Activated naive CD8-positive, alpha-beta T cell treated with anti-CD3 and anti-CD28 coated beads, Interleukin-2, amount 50 U/mL, for 24 hours (primary cell): ENCODE results near the gene UBE2O.

Source experiments
- ATAC-seq: fragments of 150-1000 bp; cut with Tn5 transposase; one replicate; pipeline ENCODE4 v1.10.0; 2021
- DNase-seq: peaks from one replicate; pipeline ENCODE4 v3.0.0; 2021
- H3K27ac Mint-ChIP-seq: one replicate; pipeline ENCODE4 v1.8.0; 2021; ENCODE audit warnings: mild to moderate bottlenecking, mixed read lengths
- H3K27me3 Mint-ChIP-seq: one replicate; pipeline ENCODE4 v1.8.0; 2021; ENCODE audit warnings: mixed read lengths
- H3K36me3 Mint-ChIP-seq: one replicate; pipeline ENCODE4 v1.8.0; 2021; ENCODE audit warnings: low read depth, mixed read lengths
- H3K4me1 Mint-ChIP-seq: one replicate; pipeline ENCODE4 v1.8.0; 2021; ENCODE audit warnings: mixed read lengths
- H3K4me3 Mint-ChIP-seq: one replicate; pipeline ENCODE4 v1.8.0; 2021; ENCODE audit warnings: mild to moderate bottlenecking, moderate library complexity, mixed read lengths
- H3K9me3 Mint-ChIP-seq: one replicate; pipeline ENCODE4 v1.8.0; 2021; ENCODE audit warnings: mixed read lengths

UBE2O gene

DNA sequence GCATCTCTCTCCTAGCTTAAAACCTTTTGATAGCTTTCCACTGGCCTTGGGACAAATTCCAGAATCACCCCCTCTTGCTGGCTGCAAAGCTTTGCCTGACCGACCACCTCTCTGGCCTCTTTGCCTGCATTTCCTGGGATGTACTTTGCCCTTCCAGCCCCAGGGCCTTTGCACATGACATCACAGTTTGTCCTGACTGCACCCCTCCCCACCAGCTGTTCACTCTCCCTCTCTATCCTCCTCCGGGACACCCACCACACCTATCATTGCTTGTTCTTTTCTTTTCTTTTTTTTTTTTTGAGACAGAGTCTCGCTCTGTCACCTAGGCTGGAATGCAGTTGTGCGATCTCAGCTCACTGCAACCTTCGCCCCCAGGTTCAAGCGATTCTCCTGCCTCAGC, 22.4 kb upstream of the UBE2O start:
- no peaks in the 10 kb centered on the region for H3K27me3 Mint-ChIP-seq
- H3K4me1 Mint-ChIP-seq: no peaks in the 10 kb centered on the region
- no peak for DNase-seq
- no peak overlapping the region for H3K4me3 Mint-ChIP-seq
- H3K9me3 Mint-ChIP-seq: no peaks in the 10 kb centered on the region
- H3K36me3 Mint-ChIP-seq: peaks cover 12% of the 10 kb centered on the region
- ATAC-seq: no peak
- H3K27ac Mint-ChIP-seq: no peak overlapping the region

GRCh38 chr17:76474894-76475293, 21.9 kb upstream of the UBE2O start:
- Mint-ChIP-seq H3K27me3 (no peaks in the 10 kb centered on the region), H3K4me3 (no peak overlapping the region), H3K9me3 (no peaks in the 10 kb centered on the region), H3K27ac (no peak overlapping the region), H3K36me3 (peaks cover 12% of the 10 kb centered on the region), H3K4me1 (no peaks in the 10 kb centered on the region)
- DNase-seq (no peak), ATAC-seq (no peak)

DNA sequence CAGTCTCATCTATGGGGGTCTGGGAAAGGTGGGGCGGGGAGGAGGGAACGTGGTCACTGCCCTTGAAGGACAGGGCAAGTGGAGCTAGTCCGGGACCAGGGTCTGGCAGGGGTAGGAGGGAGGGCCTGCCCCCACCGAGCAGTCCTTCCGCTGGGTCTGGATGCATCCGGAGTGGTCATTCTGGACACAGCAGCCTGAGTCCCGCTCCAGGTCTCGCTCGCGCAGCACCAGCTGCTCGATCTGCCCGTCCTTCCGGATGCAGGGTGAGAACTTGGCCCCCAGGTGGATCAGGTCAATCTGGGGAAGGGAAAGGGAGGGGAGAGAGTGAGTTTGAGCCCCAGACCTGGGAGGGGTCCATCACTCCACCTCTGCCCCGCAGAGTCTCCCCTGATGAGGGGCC, 21.3 kb upstream of the UBE2O start:
- H3K27me3 Mint-ChIP-seq: no peaks in the 10 kb centered on the region
- H3K27ac Mint-ChIP-seq: no peak overlapping the region
- H3K4me3 Mint-ChIP-seq: no peak overlapping the region
- no peaks in the 10 kb centered on the region for H3K4me1 Mint-ChIP-seq
- H3K9me3 Mint-ChIP-seq: no peaks in the 10 kb centered on the region
- no peak for ATAC-seq
- no peak for DNase-seq
- H3K36me3 Mint-ChIP-seq: peaks cover 12% of the 10 kb centered on the region

GRCh38 chr17:76473541-76473985, 20.6 kb upstream of the UBE2O start:
- H3K27me3 Mint-ChIP-seq: no peaks in the 10 kb centered on the region
- no peak for ATAC-seq
- DNase-seq: no peak
- H3K4me3 Mint-ChIP-seq: no peak overlapping the region
- no peak overlapping the region for H3K27ac Mint-ChIP-seq
- H3K4me1 Mint-ChIP-seq: no peaks in the 10 kb centered on the region
- H3K9me3 Mint-ChIP-seq: no peaks in the 10 kb centered on the region
- H3K36me3 Mint-ChIP-seq: peaks cover 12% of the 10 kb centered on the region

GRCh38 chr17:76472726-76473125, 19.8 kb upstream of the UBE2O start:
- no peaks in the 10 kb centered on the region for H3K9me3 Mint-ChIP-seq
- no peak for ATAC-seq
- H3K4me3 Mint-ChIP-seq: no peak overlapping the region
- no peaks in the 10 kb centered on the region for H3K27me3 Mint-ChIP-seq
- no peak for DNase-seq
- no peaks in the 10 kb centered on the region for H3K4me1 Mint-ChIP-seq
- peaks cover 7% of the 10 kb centered on the region for H3K36me3 Mint-ChIP-seq
- H3K27ac Mint-ChIP-seq: no peak overlapping the region

GRCh38 chr17:76472258-76472645, 19.3 kb upstream of the UBE2O start:
- no peak overlapping the region for H3K4me3 Mint-ChIP-seq
- ATAC-seq: no peak
- H3K27me3 Mint-ChIP-seq: no peaks in the 10 kb centered on the region
- H3K27ac Mint-ChIP-seq: no peak overlapping the region
- no peak for DNase-seq
- H3K9me3 Mint-ChIP-seq: no peaks in the 10 kb centered on the region
- peaks cover 7% of the 10 kb centered on the region for H3K36me3 Mint-ChIP-seq
- no peaks in the 10 kb centered on the region for H3K4me1 Mint-ChIP-seq

GRCh38 chr17:76471498-76472257, 18.7 kb upstream of the UBE2O start:
- Mint-ChIP-seq H3K36me3 (peaks cover 7% of the 10 kb centered on the region), H3K27me3 (no peaks in the 10 kb centered on the region), H3K9me3 (no peaks in the 10 kb centered on the region), H3K4me3 (no peak overlapping the region), H3K4me1 (no peaks in the 10 kb centered on the region), H3K27ac (no peak overlapping the region)
- ATAC-seq (no peak), DNase-seq (no peak)

GRCh38 chr17:76469991-76470739, 17.2 kb upstream of the UBE2O start:
- DNase-seq (no peak), ATAC-seq (no peak)
- H3K4me3 Mint-ChIP-seq: no peak overlapping the region
- no peaks in the 10 kb centered on the region for H3K9me3 Mint-ChIP-seq
- no peak overlapping the region for H3K27ac Mint-ChIP-seq
- peaks cover 3% of the 10 kb centered on the region for H3K4me1 Mint-ChIP-seq
- no peaks in the 10 kb centered on the region for H3K27me3 Mint-ChIP-seq
- peaks cover 7% of the 10 kb centered on the region for H3K36me3 Mint-ChIP-seq

DNA sequence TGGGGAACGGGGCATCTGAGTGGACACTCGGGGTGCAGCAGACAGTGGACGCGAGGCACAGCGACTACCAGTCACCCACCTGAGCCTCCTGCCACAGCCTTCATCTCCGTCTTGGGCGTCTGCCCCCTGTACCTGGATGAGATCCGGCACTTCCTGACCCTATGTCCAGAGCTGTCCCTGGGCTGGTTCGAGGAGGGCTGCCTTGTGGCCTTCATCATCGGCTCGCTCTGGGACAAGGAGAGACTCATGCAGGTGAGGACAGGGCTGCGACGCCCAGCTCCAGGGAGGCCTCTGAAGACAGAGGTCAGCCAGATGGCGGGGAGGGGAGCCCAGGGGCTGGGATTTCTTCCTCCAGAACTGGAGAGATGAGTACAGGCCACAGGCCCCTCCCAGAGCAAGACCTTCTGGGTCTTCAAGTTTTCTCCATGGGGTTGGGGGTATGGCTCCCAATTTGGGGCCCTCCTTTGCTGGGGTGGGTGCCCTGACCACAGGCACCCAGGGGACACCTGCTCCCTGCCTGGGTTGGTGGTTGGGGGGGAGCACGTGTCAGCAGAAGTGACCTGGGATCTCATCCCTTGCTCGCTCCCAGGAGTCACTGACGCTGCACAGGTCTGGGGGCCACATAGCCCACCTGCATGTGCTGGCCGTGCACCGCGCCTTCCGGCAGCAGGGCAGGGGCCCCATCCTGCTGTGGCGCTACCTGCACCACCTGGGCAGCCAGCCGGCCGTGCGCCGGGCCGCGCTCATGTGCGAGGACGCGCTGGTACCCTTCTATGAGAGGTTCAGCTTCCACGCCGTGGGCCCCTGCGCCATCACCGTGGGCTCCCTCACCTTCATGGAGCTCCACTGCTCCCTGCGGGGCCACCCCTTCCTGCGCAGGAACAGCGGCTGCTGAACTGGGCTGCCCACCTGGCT, 16.4 kb upstream of the UBE2O start:
- H3K27ac Mint-ChIP-seq: no peak overlapping the region
- ATAC-seq: no peak
- no peak overlapping the region for H3K4me3 Mint-ChIP-seq
- H3K27me3 Mint-ChIP-seq: no peaks in the 10 kb centered on the region
- H3K4me1 Mint-ChIP-seq: peaks cover 3% of the 10 kb centered on the region
- no peak for DNase-seq
- peaks cover 7% of the 10 kb centered on the region for H3K36me3 Mint-ChIP-seq
- H3K9me3 Mint-ChIP-seq: no peaks in the 10 kb centered on the region

DNA sequence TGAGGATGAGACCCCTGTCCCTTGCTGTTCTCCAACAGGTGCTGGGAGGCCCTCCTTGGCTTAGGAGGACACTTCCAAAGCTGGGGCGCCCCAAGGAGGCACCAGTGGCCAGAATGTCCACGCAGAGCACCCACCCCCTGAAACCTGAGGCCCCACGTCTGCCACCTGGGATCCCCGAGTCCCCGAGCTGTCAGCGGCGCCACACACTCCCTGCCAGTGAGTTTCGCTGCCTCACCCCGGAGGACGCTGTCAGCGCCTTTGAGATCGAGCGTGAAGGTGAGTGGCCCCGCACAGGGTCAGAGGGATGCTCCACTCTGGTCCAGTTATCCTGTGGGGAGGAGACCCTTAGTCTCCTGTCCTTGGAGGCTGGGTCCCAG, 15.7 kb upstream of the UBE2O start:
- Mint-ChIP-seq H3K4me3 (no peak overlapping the region), H3K36me3 (peaks cover 7% of the 10 kb centered on the region), H3K9me3 (no peaks in the 10 kb centered on the region), H3K27me3 (no peaks in the 10 kb centered on the region), H3K4me1 (peaks cover 3% of the 10 kb centered on the region), H3K27ac (no peak overlapping the region)
- DNase-seq: no peak
- ATAC-seq: no peak

DNA sequence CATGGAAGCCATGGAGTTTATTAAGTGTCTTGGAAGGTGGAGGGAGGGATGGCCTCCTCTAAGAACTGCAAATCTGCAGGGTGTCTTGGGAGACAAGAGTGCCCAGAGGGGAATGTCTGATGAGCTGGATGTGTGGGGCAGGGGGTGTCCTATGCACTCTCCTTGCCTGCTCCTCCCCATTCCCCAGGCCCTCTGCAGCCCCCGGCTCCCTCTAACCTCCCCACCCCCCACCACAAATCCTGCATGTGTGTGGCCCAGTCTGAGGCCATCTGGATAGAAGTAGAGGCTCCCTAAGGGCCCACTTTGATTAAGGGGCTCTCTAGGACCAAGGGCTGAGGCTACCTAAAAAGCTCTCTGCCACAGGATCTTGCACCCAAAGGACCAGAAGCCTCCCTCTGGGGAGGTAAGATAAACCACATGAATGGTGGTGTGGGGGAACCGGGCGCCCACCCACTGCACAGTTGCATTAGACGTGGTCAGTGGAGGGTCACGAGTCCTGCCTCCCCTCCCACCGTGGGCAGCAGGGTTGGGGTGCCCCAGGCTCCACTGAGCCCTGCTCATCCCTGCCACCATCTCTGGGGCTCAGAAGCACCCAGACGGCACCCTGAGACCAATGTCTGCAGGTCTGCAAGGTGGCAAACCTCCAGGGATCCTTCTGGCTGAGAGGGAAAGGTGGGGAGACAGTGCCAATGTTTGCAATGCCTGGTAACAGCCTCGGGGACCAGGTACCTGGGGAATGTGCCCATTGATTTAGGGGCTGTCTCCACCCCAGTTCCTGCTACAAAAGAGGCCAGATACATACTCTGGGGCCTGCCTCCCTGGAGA, 15.1 kb upstream of the UBE2O start:
- Mint-ChIP-seq H3K9me3 (no peaks in the 10 kb centered on the region), H3K36me3 (peaks cover 4% of the 10 kb centered on the region), H3K27ac (no peak overlapping the region), H3K4me3 (no peak overlapping the region), H3K4me1 (peaks cover 3% of the 10 kb centered on the region), H3K27me3 (no peaks in the 10 kb centered on the region)
- DNase-seq (no peak), ATAC-seq (no peak)

- Mint-ChIP-seq H3K4me3 (no peak within 1 kb of the TSS), H3K4me1 (peaks cover 3% of the 10 kb centered on the region), H3K36me3 (peaks cover 4% of the 10 kb centered on the region), H3K9me3 (no peaks in the 10 kb centered on the region), H3K27ac (no peak within 1 kb of the TSS), H3K27me3 (no peaks in the 10 kb centered on the region)
- ATAC-seq (no peak), DNase-seq (no peak)
Observed at GRCh38 chr17:76467366-76467765, 14.4 kb upstream of the UBE2O start, which contains the start of gene AANAT. AANAT (plus strand) TSS chr17:76467603; CDS start chr17:76468747, 1,144 bp downstream.

- Mint-ChIP-seq H3K36me3 (peaks cover 4% of the 10 kb centered on the region), H3K4me3 (no peak overlapping the region), H3K9me3 (no peaks in the 10 kb centered on the region), H3K27ac (no peak overlapping the region), H3K27me3 (no peaks in the 10 kb centered on the region), H3K4me1 (peaks cover 3% of the 10 kb centered on the region)
- ATAC-seq (no peak), DNase-seq (no peak)
Observed at GRCh38 chr17:76466775-76467130, 13.8 kb upstream of the UBE2O start.
